AG09319 (cell line): ENCODE data around the gene ITPK1.

ENCODE experiments used
- DNase-seq: peaks from one replicate; pipeline ENCODE4 v3.0.0-alpha.2; 2010; ENCODE audit warnings: low read depth; ENCODE audit errors: extremely low read depth
- TF ChIP-seq, protein P1 (sequence below): IDR thresholded peaks from 2 replicates; pipeline ENCODE4 v1.5.1; 2011; ENCODE audit warnings: low read depth, mild to moderate bottlenecking, inconsistent platforms, low read length, moderate library complexity

Gene ITPK1

GRCh38 chr14:93055651-93056115, 60.0 kb downstream of the ITPK1 start:
- DNase-seq: no peak
- TF ChIP-seq, protein P1, sequence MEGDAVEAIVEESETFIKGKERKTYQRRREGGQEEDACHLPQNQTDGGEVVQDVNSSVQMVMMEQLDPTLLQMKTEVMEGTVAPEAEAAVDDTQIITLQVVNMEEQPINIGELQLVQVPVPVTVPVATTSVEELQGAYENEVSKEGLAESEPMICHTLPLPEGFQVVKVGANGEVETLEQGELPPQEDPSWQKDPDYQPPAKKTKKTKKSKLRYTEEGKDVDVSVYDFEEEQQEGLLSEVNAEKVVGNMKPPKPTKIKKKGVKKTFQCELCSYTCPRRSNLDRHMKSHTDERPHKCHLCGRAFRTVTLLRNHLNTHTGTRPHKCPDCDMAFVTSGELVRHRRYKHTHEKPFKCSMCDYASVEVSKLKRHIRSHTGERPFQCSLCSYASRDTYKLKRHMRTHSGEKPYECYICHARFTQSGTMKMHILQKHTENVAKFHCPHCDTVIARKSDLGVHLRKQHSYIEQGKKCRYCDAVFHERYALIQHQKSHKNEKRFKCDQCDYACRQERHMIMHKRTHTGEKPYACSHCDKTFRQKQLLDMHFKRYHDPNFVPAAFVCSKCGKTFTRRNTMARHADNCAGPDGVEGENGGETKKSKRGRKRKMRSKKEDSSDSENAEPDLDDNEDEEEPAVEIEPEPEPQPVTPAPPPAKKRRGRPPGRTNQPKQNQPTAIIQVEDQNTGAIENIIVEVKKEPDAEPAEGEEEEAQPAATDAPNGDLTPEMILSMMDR: no peak

DNA sequence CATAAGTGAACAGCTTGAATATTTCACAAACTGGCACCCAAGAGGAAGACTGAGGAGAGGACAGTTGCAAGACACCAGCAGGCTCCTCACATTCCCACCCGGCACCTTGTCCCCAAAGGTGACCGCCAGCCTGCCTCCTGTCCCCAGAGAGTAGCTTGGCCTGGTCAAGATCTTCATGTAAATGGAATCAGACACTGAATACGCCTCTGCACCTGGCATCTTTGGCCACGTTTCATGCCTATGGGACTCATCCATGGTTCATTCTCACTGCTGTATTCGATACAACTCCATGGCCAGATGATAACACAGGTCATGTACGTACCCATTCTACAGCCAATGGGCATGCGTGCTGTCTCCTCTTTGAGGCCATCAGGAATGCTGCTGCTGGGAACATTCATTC, 60.8 kb downstream of the ITPK1 start:
- TF ChIP-seq, protein P1: no peak
- no peak for DNase-seq

DNA sequence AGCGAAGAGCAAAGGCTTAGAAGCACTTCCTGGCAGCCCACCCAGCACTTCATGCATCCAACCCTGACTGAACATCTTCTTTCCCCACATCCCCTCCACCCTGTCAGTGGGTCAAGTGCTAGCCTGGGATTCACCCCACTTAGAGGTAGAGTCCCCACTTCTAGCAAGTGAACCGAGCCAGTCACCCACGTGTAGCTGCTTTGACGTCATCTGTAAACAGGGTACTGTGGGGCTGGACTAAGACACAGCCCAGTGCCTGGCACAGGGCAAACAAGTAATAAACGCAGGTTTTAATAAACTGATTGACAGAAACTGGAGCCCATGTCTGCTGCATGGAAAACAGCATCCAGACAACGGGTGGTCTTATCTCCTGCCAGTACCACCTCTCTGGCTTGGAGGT, 61.7 kb downstream of the ITPK1 start:
- TF ChIP-seq, protein P1: no peak
- DNase-seq: no peak

DNA sequence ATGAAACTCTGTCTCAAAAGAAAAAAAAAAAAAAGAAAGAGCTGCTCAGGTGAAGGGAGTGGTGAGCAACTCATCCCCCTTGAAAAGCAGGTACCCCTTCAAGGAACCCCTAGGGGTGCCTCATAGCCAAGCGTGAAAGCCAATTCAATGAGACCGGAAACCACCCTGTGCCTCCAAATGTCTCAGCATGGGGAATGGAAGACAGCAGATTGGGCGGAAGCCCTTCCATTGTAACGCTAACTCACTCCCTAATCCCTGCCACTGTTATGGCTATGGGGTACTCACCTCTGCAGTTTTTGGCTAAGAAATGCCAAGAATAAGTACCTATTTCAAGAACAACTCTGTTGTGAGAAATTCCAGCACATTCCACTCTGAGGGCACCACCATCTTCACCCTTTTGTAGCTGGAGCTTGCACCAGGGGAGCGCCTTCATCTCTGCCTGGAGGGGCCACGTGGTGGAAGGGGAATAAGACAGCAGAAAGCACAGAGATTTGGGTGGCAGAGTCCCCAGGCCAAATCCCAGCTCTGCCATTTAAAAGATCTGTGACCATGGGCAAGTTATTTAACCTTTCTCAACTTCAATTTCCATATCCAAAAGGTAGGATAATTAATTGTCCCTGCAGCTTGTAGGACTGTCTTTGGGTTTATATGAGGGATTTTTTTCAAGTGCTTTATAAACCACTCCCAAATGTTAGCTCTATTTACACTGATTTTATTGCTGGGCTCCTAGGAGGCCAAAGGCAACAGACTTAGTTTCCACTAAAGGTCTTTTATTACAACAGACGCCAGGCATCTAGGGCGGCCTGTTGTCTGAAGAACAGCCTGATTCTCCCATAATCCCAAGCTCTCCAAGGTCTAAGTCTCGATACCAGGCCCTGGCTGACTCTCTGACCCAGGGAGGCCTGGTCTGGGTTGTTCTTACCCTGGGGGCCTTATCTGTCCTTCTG, 63.9 kb downstream of the ITPK1 start:
- TF ChIP-seq, protein P1: no peak
- no peak for DNase-seq

DNA sequence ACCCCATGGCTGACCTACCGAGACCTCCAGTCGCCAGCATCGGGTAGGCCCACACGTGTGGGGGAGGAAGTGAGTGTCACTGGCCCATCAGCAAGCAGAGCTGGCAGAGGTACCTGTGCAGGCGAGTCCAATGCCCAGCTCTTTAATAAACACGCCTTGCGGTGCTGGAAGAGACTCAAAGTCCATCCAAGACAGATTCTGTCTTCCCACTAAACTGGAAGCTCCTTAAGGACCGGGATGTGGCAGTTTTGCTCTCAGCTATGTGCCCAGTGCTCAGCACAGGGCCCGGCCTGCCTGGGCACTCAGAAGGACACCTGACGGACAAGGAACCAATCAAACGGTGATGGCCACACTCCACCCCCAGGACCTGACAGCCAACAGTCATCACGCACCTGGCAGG, 65.0 kb downstream of the ITPK1 start:
- TF ChIP-seq, protein P1: no peak
- no peak for DNase-seq

DNA sequence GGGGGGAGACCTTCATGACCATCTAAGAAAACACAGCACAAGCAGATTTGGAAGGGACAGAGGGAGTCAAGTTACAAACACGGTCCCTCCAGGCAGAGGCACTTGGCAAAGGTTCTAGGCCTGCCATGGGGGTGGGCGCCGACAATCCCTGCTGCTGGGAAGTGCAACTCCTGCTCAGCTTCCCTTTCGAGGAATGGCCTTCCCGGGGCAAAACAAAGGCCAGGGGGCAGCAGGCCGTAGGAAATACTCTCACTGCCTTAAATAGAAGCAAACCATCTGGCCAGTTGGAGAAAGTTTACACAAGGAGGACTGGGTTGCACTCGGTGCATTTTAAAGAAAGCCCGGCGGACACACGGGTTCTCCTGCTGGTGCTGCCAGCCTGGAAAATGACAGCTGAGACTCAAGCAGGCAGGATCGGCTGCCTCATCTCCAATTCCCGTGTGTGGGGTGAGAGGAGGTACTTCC, 65.8 kb downstream of the ITPK1 start:
- TF ChIP-seq, protein P1: peak; percentile 21
- DNase-seq: no peak

DNA sequence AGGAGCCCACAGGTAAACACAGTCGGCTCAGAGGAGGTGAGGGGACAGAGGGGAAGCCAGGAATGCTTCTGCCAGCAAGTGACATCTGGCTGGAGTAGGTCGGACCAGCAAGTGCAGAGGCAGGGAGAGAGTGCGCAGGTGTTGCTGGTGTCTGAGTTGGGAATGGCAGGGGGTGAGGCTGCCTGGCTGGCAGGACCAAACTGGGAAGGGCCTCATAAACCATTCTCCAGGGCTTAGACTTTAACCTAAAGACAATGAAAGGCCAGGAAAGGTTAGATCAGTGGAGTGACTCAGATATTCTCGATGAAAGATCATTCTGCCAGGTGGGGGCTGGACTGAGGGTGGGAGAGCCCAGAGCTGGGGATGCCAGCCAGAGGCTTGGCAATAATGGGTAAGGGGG, 66.4 kb downstream of the ITPK1 start:
- no peak for DNase-seq
- TF ChIP-seq, protein P1: no peak
